ENCODE measurements around the gene SPIB. TPM values are rescaled to one million over a fixed set of nuclear protein-coding genes. Genes with fewer than 3 reads are reported as not detected.

Gene SPIB
- total and polyA plus RNA-seq, 12 donors: 0.10 to 0.42 (median 0.20) TPM; not detected in 9

GRCh38 chr19:50401605-50402450, 16.9 kb upstream of the SPIB start:
- intact Hi-C loops (cut with DNase I): no loop called here
- H3K9me3 ChIP-seq: no peaks in the 10 kb centered on the region
- DNase-seq (no peak), ATAC-seq (peak in 1 of 8 donors; percentile 40)
- H3K36me3 ChIP-seq: peaks cover 0 to 45% (median 0%) of the 10 kb centered on the region in 9 donors
- WGBS, 2 donors: 94 to 95% methylated on average over 48 of the region's 48 CpGs
- no peak overlapping the region for H3K27ac ChIP-seq
- H3K27me3 ChIP-seq: no peaks in the 10 kb centered on the region
- no peak for TF ChIP-seq CTCF (IDR thresholded peaks at IDR 0.05)
- no peak overlapping the region for H3K4me3 ChIP-seq
- no peaks in the 10 kb centered on the region for H3K4me1 ChIP-seq

- Histone ChIP-seq H3K4me1 (no peaks in the 10 kb centered on the region), H3K27me3 (no peaks in the 10 kb centered on the region), H3K36me3 (peaks cover 0 to 52% (median 0%) of the 10 kb centered on the region in 9 donors), H3K4me3 (no peak overlapping the region), H3K9me3 (no peaks in the 10 kb centered on the region), H3K27ac (no peak overlapping the region)
- DNase-seq (no peak), ATAC-seq (peak in 2 of 8 donors; percentile 14 to 20)
- 96% methylated on average over 39 to 41 of the region's 41 CpGs for WGBS, 2 donors
- intact Hi-C loops (cut with DNase I): no loop called here
- no peak for TF ChIP-seq CTCF (IDR thresholded peaks at IDR 0.05)
Observed at GRCh38 chr19:50402544-50403301, 16.0 kb upstream of the SPIB start.

GRCh38 chr19:50406156-50406820, 12.4 kb upstream of the SPIB start:
- no peak for ATAC-seq
- TF ChIP-seq CTCF (IDR thresholded peaks at IDR 0.05): no peak
- no peak for DNase-seq
- H3K9me3 ChIP-seq: no peaks in the 10 kb centered on the region
- H3K4me1 ChIP-seq: no peaks in the 10 kb centered on the region
- peaks cover 0 to 73% (median 0%) of the 10 kb centered on the region in 9 donors for H3K36me3 ChIP-seq
- H3K27ac ChIP-seq: no peak overlapping the region
- intact Hi-C loops (cut with DNase I): no loop called here
- H3K27me3 ChIP-seq: no peaks in the 10 kb centered on the region
- no peak overlapping the region for H3K4me3 ChIP-seq
- 93 to 94% methylated on average over 22 of the region's 22 CpGs for WGBS, 2 donors

GRCh38 chr19:50406829-50407228, 11.9 kb upstream of the SPIB start:
- peaks cover 0 to 73% (median 0%) of the 10 kb centered on the region in 9 donors for H3K36me3 ChIP-seq
- no peak overlapping the region for H3K27ac ChIP-seq
- ATAC-seq (no peak), DNase-seq (no peak)
- TF ChIP-seq CTCF (IDR thresholded peaks at IDR 0.05): no peak
- intact Hi-C loops (cut with DNase I): no loop called here
- 94 to 97% methylated on average over 19 of the region's 19 CpGs for WGBS, 2 donors
- H3K4me3 ChIP-seq: no peak overlapping the region
- no peaks in the 10 kb centered on the region for H3K27me3 ChIP-seq
- H3K4me1 ChIP-seq: no peaks in the 10 kb centered on the region
- no peaks in the 10 kb centered on the region for H3K9me3 ChIP-seq
